Jurkat, Clone E6-1 (cell line): ENCODE measurements around the gene SPR.
"Not testable (repeated sequence)": the region's sequence is repeated elsewhere in the genome, so short reads cannot be mapped to it uniquely, and the experiment has no call there.

Experiments
- DNase-seq: peaks from one replicate; pipeline ENCODE4 v3.0.0-alpha.2; 2011; ENCODE audit warnings: low read depth, low spot score
- H3K4me3 ChIP-seq: 2 replicates; pipeline ENCODE4 v1.5.1; 2011; ENCODE audit warnings: mild to moderate bottlenecking, low read length, control low read depth, moderate library complexity

SPR gene

DNA sequence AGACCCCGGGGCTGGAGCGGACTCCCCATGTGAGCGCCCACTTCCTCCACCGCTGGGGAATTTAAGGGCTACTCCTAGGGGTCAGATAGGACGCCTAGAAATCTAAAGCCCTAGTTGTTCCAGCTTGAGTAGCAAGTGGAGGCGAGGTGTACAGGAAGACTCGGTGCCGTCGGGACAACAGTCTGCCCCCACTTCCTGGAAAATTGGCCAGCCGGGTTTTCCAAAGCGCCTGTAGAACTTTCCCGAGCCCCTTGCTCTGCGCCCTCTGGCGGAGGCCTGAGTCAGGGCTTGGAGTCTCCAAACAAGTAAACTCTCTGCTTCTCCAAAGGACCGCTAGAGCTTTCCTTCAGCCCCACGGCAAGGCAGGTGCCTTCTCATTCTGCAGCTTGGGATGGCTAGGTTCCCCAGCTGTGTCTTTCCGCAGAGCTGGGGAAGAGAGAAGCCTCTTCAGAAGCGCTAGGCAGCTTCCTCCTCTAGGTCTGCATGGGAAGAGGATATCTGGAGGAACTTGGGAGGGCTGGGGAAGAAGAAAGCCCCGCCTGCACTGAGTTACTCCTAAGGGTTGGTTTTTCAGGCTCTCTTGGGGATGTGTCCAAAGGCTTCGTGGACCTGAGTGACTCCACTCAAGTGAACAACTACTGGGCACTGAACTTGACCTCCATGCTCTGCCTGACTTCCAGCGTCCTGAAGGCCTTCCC is 681 bp downstream of the SPR start:
- peak overlapping the region; percentile 65 for H3K4me3 ChIP-seq
- peak; percentile 52 for DNase-seq

DNA sequence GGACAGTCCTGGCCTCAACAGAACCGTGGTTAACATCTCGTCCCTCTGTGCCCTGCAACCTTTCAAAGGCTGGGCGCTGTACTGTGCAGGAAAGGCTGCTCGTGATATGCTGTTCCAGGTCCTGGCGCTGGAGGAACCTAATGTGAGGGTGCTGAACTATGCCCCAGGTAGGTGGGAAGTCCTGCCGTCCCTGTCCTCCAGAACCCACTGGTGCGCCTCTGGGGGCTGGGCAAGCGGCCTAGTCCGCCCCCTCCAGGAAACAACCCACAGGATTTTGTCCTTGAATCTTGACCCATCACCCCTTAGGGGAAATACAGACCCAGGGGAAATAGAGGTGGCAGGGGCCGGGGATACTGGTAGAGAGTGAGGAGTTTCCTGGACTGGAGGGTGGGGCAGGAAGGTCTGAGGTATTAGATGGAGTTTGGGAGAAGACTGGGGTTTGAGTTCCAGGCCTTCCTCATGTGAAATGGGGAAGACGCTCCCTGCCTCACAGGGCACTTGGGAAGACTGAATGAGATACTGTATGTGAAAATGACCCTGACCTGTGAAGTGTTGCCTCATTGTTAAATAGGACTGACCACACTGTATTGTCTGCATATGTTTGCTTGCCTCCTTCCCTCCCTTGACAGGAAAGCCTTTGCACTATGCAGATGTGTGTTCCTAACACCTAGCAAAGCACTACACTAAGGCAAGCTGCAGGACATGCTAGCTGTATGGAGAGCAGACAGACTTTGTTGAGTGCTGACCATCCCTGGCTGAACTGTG is 1.4 kb downstream of the SPR start:
- peak overlapping the region; percentile 65; the same call in 1 of the 2 replicates for H3K4me3 ChIP-seq
- no peak for DNase-seq

GRCh38 chr2:72889991-72890390 is 2.8 kb downstream of the SPR start:
- DNase-seq: no peak
- H3K4me3 ChIP-seq: no peak overlapping the region

DNA sequence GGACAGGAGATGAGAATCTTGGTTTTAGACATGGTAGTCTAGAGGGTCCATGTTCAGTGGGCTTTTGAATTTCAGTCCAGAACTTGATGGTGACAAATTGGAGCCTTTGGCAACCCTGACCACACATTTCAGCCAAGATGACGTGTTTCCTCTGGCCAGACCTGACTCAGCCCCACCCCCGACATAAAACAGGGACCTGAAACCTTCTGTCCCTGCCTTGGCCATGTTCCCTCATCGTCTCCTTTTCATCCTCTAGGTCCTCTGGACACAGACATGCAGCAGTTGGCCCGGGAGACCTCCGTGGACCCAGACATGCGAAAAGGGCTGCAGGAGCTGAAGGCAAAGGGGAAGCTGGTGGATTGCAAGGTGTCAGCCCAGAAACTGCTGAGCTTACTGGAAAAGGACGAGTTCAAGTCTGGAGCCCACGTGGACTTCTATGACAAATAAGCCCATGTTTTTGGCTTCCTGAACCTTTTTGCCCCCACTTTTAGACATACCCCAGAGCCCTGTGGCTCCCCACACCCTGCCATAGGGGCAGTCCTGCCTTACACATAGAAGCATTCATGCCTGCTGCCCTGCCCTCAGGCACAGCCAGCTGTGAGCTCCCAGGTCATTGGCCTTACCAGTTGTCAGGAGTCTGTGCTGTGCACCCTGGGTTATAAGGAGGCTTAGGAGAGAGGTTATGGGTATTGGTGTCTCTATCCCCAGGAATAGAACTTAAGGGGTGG is 4.0 kb downstream of the SPR start:
- no peak overlapping the region for H3K4me3 ChIP-seq
- no peak for DNase-seq

DNA sequence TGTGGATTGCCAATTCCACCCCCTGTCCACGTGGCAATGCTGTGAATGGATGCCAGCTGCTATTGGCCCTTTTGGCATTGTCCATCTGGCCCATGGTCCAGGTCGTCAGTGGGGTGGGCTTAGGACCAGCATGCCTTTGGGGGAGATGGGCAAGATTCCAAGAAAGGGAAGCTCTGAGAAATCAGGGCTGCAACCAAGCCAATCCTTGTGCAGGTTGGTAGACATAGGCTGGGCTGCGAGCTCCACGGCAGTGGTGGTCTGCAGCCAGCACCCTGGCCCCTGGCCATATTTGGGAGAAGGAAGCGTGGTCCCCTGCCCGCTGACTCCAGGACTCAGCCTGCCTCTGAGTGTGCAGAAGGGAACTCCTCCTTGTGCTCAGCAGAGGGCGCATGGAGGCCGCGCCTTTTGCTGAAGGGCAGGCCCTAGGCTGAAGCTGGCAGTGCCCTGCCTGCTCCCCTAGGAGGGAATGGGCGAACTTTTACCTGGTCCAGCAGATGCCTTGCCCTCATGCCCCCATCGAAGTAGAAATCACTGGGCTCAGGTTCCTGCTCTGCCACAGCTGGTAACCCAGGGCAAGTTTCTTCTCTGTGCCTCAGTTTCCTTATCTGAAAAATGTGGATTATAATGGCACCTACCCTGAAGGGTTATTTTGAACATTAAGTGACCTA is 5.4 kb downstream of the SPR start:
- H3K4me3 ChIP-seq: no peak overlapping the region
- DNase-seq: peak; percentile 39

GRCh38 chr2:72893594-72894319 is 6.5 kb downstream of the SPR start:
- peak; percentile 50 for DNase-seq
- no peak overlapping the region for H3K4me3 ChIP-seq

DNA sequence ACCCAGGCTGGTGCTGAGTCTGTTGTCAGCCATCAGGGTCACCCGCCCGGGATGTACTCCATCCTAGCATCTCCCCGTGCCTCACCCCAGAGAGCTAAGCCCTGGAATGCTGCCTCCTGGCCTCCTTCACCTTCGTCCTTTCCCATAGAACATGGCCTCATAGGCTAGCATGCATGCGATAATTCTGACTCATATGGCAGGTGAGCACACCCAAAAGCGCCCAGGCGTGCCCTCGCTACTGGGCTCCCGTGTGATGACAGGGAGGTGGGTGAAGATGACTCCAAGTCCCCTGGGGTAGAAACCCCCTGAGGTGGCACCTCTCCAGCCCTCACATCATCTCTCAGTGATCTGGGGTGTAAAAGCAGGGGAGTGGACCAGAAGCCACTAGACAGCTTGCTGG is 7.3 kb downstream of the SPR start:
- no peak overlapping the region for H3K4me3 ChIP-seq
- no peak for DNase-seq

- DNase-seq: no peak
- H3K4me3 ChIP-seq: no peak overlapping the region
Observed at GRCh38 chr2:72895154-72895553, 7.9 kb downstream of the SPR start.

GRCh38 chr2:72895759-72896281 is 8.6 kb downstream of the SPR start:
- no peak overlapping the region for H3K4me3 ChIP-seq
- no peak for DNase-seq

GRCh38 chr2:72896446-72896845 is 9.2 kb downstream of the SPR start:
- DNase-seq: no peak
- no peak overlapping the region for H3K4me3 ChIP-seq

DNA sequence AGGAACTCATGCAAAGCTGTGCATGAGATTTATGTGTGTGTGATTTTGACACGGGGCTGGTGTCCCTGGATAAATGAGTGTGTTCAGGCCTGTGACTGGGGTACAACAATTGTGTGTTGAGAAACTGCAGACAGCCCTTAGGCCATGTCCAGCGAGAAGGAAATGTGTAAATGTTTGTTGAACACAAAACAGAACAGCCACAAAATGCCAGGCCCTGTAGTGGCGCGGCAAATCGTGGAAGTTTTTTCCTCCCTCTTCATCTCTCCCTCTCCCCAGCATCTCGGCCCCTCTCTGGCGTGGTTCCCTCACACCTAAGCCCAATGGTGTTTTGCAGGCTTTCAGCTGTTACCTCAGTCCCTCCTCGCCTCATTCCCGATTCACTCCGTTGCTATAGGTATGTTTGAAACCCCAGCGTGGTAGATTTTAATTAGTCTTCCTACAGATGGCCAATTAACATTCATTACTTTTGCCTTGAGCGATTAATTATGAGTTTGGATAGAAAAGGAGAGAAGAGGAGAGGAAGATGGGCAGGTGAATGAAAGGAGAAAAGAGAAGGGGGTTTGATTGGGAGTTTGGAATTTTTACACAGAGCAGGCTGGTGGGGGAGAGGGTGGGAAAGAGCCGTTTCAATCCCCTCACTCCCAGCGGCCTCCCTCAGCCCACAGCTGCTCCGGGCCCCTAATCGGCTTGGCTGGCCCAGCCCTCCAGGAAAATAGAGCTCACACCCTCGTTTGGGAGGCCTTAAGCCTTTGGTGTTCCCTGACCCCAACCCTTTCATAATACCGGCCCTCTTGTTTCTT is 10.8 kb downstream of the SPR start:
- no peak overlapping the region for H3K4me3 ChIP-seq
- no peak for DNase-seq

DNA sequence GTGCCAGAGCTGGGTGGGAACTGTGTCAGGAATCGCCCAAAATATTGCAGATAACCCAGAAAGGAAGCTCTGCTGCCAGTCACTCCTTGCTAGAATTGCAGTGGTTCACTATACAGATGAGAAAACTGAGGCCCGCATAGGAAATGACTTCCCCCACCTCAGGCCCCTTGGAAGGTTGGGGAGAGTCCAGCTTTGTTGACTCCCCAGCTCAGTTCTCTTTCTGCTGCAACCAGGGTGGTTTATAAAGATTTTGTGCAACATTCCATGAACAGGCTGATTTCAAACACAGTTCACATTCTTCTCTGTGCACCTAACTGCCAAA is 11.3 kb downstream of the SPR start:
- no peak for DNase-seq
- H3K4me3 ChIP-seq: no peak overlapping the region

GRCh38 chr2:72900191-72900825 is 13.1 kb downstream of the SPR start:
- no peak for DNase-seq
- H3K4me3 ChIP-seq: no peak overlapping the region

GRCh38 chr2:72901426-72901825 is 14.2 kb downstream of the SPR start:
- H3K4me3 ChIP-seq: no peak overlapping the region
- no peak for DNase-seq

GRCh38 chr2:72907369-72907768 is 20.2 kb downstream of the SPR start:
- DNase-seq, H3K4me3 ChIP-seq: not testable (repeated sequence)

DNA sequence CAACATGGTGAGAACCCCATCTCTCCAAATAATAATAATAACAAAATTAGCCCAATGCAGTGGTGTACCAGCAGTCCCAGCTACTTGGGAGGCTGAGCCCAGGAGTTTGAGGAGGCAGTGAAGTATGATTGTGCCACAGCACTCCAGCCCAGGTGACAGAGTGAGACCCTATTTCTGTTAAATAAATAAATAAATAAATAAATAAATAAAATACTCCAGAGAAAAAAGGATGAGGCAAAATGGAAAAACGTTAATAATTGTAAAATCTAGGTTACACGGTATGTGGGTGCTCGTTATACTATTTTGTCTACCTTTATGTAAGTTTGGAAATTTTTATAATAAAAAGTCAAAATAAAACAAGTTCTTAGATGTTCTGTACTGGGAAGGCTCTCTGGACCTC is 21.5 kb downstream of the SPR start:
- no peak for DNase-seq

DNA sequence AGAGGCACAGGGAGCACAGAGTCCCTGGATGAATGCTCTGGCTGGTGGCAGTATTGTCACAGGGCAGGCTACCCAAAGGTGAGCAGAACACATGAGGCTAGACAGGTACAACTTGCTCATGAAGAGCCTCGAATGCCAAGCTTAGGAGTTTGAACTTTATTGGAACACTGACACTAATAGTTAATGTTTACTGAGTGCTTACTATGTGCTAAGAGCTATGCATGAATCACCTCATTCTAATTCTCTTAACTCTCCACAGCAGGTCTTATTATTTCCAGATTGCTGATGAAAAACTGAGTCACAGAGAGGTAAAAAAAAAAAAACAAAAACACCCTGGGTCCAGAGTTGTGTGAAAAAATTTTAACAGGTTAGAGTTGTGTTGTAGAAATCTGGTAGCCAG is 24.0 kb downstream of the SPR start:
- no peak for DNase-seq

More for the DNA sequence above, 21.5 kb downstream of the SPR start:
- no peak overlapping the region for H3K4me3 ChIP-seq

More for the DNA sequence above, 24.0 kb downstream of the SPR start:
- H3K4me3 ChIP-seq: no peak overlapping the region
